ENCODE data around the gene NPLOC4. TPM values are rescaled to one million over a fixed set of nuclear protein-coding genes. Genes with fewer than 3 reads are reported as not detected.

The NPLOC4 gene
- total RNA-seq, 1 experiment from 2014 or later, result 83.9 TPM

GRCh38 chr17:81665205-81666091 is 28.5 kb upstream of the NPLOC4 start:
- Mint-ChIP-seq H3K9me3 (ENCODE audit: unreplicated experiment) (no peaks in the 10 kb centered on the region), H3K27me3 (ENCODE audit: insufficient read depth, unreplicated experiment) (no peaks in the 10 kb centered on the region), H3K27ac (ENCODE audit: low read depth, unreplicated experiment) (peak overlapping the region; percentile 79), H3K4me1 (ENCODE audit: insufficient read depth, unreplicated experiment) (peaks cover 15% of the 10 kb centered on the region), H3K4me3 (ENCODE audit: unreplicated experiment) (peak overlapping the region; percentile 85), H3K36me3 (ENCODE audit: insufficient read depth, unreplicated experiment) (peaks cover 36% of the 10 kb centered on the region)
- CTCF ChIA-PET, result interaction anchor here (0.9 kb wide), 1 partner anchor 9 kb away, joined by 3 read pairs; the partner anchor contains the start of gene PDE6G
- BruUV-seq (replicated peaks), result no TSS peak
- intact Hi-C loops (cut with micrococcal nuclease), result loop anchor here (2.0 kb wide), 3 partner anchors 15 to 29 kb away; partner anchors contain the start of genes ARL16, NPLOC4 and TSPAN10
- peak; percentile 22 for DNase-seq (ENCODE audit: unreplicated experiment)
- POLR2A ChIA-PET, result interaction anchor here (0.6 to 8.0 kb wide), 16 partner anchors 10 to 427 kb away, joined by 3 to 101 read pairs (median 4); partner anchors contain the start of genes ARL16, FAAP100, HGS and MRPL12
- TF ChIP-seq CTCF (IDR thresholded peaks at IDR 0.05; ENCODE audit: unreplicated experiment), result no peak

- Mint-ChIP-seq H3K4me3 (ENCODE audit: unreplicated experiment) (no peak overlapping the region), H3K4me1 (ENCODE audit: insufficient read depth, unreplicated experiment) (peaks cover 15% of the 10 kb centered on the region)
Measured at GRCh38 chr17:81664051-81664470, 27.1 kb upstream of the NPLOC4 start.

GRCh38 chr17:81662002-81662401 is 25.1 kb upstream of the NPLOC4 start:
- TF ChIP-seq CTCF (IDR thresholded peaks at IDR 0.05; ENCODE audit: unreplicated experiment), result no peak
- Mint-ChIP-seq H3K4me3 (ENCODE audit: unreplicated experiment) (no peak overlapping the region), H3K27ac (ENCODE audit: low read depth, unreplicated experiment) (no peak overlapping the region), H3K4me1 (ENCODE audit: insufficient read depth, unreplicated experiment) (peaks cover 6% of the 10 kb centered on the region), H3K27me3 (ENCODE audit: insufficient read depth, unreplicated experiment) (no peaks in the 10 kb centered on the region), H3K9me3 (ENCODE audit: unreplicated experiment) (no peaks in the 10 kb centered on the region), H3K36me3 (ENCODE audit: insufficient read depth, unreplicated experiment) (peaks cover 19% of the 10 kb centered on the region)
- BruUV-seq (replicated peaks), result no TSS peak
- CTCF ChIA-PET, result no interaction called here
- intact Hi-C loops (cut with micrococcal nuclease), result no loop called here
- POLR2A ChIA-PET, result interaction anchor here (8.0 kb wide), 1 partner anchor 21 kb away, joined by 101 read pairs; the partner anchor contains the start of genes ARL16 and HGS
- no peak for DNase-seq (ENCODE audit: unreplicated experiment)

More at GRCh38 chr17:81664051-81664470, 27.1 kb upstream of the NPLOC4 start:
- Mint-ChIP-seq H3K9me3 (ENCODE audit: unreplicated experiment) (no peaks in the 10 kb centered on the region), H3K27ac (ENCODE audit: low read depth, unreplicated experiment) (no peak overlapping the region), H3K36me3 (ENCODE audit: insufficient read depth, unreplicated experiment) (peaks cover 26% of the 10 kb centered on the region), H3K27me3 (ENCODE audit: insufficient read depth, unreplicated experiment) (no peaks in the 10 kb centered on the region)
- no peak for DNase-seq (ENCODE audit: unreplicated experiment)
- CTCF ChIA-PET, result no interaction called here
- BruUV-seq (replicated peaks), result no TSS peak
- POLR2A ChIA-PET, result interaction anchor here (0.6 to 8.0 kb wide), 6 partner anchors 9 to 39 kb away, joined by 3 to 101 read pairs (median 12); partner anchors contain the start of genes ARL16, HGS, MRPL12 and NPLOC4
- TF ChIP-seq CTCF (IDR thresholded peaks at IDR 0.05; ENCODE audit: unreplicated experiment), result no peak
- intact Hi-C loops (cut with micrococcal nuclease), result no loop called here

- peaks cover 15% of the 10 kb centered on the region for H3K36me3 Mint-ChIP-seq (ENCODE audit: insufficient read depth, unreplicated experiment)
- no peak overlapping the region for H3K4me3 Mint-ChIP-seq (ENCODE audit: unreplicated experiment)
- no peaks in the 10 kb centered on the region for H3K9me3 Mint-ChIP-seq (ENCODE audit: unreplicated experiment)
- POLR2A ChIA-PET, result interaction anchor here (0.6 to 0.7 kb wide), 2 partner anchors 13 to 18 kb away, joined by 3 read pairs; no protein-coding TSS in a partner anchor
- no TSS peak for BruUV-seq (replicated peaks)
- no peaks in the 10 kb centered on the region for H3K4me1 Mint-ChIP-seq (ENCODE audit: insufficient read depth, unreplicated experiment)
- intact Hi-C loops (cut with micrococcal nuclease), result no loop called here
- CTCF ChIA-PET, result interaction anchor here (0.5 to 1.0 kb wide), 2 partner anchors 18 to 24 kb away, joined by 3 read pairs; no protein-coding TSS in a partner anchor
- H3K27me3 Mint-ChIP-seq (ENCODE audit: insufficient read depth, unreplicated experiment), result no peaks in the 10 kb centered on the region
- no peak overlapping the region for H3K27ac Mint-ChIP-seq (ENCODE audit: low read depth, unreplicated experiment)
- DNase-seq (ENCODE audit: unreplicated experiment), result no peak
- no peak for TF ChIP-seq CTCF (IDR thresholded peaks at IDR 0.05; ENCODE audit: unreplicated experiment)
Measured at GRCh38 chr17:81660441-81660840, 23.5 kb upstream of the NPLOC4 start.
